ENCODE data around the gene ZSCAN30.
A peak's percentile ranks its signal among the peaks of the same experiment; 100 is the strongest.

ZSCAN30 gene

GRCh38 chr18:35236571-35237363, 53.3 kb downstream of the ZSCAN30 start:
- H3K27ac ChIP-seq (ENCODE audit: low read depth, low read length) = no peak overlapping the region
- no peak overlapping the region for H4K91ac ChIP-seq (ENCODE audit: low read depth, low read length)
- H3K9me3 ChIP-seq (ENCODE audit: insufficient read depth, low read depth, low read length) = no peaks in the 10 kb centered on the region
- H2BK12ac ChIP-seq (ENCODE audit: low read length) = no peak overlapping the region
- no peak overlapping the region for H4K12ac ChIP-seq (ENCODE audit: low read depth, low read length)
- no CpG with 5 or more reads among the region's 1 CpG for WGBS (ENCODE audit: extremely low coverage, insufficient coverage, insufficient read length)
- no peaks in the 10 kb centered on the region for H3K36me3 ChIP-seq (ENCODE audit: control insufficient read depth in 1 of 2, insufficient read depth in 2 of 2, low read length in 2 of 2)
- H3K4me1 ChIP-seq (ENCODE audit: control insufficient read depth in 1 of 2, insufficient read depth in 2 of 2, low read length in 2 of 2) = no peaks in the 10 kb centered on the region
- no peak overlapping the region for H2AFZ ChIP-seq (ENCODE audit: insufficient read depth, low read length, poor library complexity)
- H3K4ac ChIP-seq (ENCODE audit: low read depth, low read length) = no peak overlapping the region
- H3K27me3 ChIP-seq (ENCODE audit: insufficient read depth, low read length) = no peaks in the 10 kb centered on the region
- H3K79me2 ChIP-seq (ENCODE audit: control insufficient read depth, insufficient read depth, low read length, poor library complexity) = no peaks in the 10 kb centered on the region
- H3K4me3 ChIP-seq (ENCODE audit: low read depth, low read length) = no peak overlapping the region
- no peak overlapping the region for H3K23ac ChIP-seq (ENCODE audit: low read length)
- no peak overlapping the region for H3K9ac ChIP-seq (ENCODE audit: low read length)
- no peak overlapping the region for H4K8ac ChIP-seq (ENCODE audit: low read depth, low read length)
- H3K18ac ChIP-seq (ENCODE audit: low read length) = no peak overlapping the region
- H2BK5ac ChIP-seq (ENCODE audit: low read depth, low read length, poor library complexity) = no peak overlapping the region
- peaks cover 5% of the 10 kb centered on the region for H3K79me1 ChIP-seq (ENCODE audit: low read length)
- H2AK5ac ChIP-seq (ENCODE audit: low read length) = no peak overlapping the region
- H3K4me2 ChIP-seq (ENCODE audit: low read length) = no peak overlapping the region
- no peak overlapping the region for H3K14ac ChIP-seq (ENCODE audit: low read length)
- no peak for DNase-seq
- H2BK120ac ChIP-seq (ENCODE audit: insufficient read depth, low read length, poor library complexity) = no peak overlapping the region

GRCh38 chr18:35231052-35231451, 59.0 kb downstream of the ZSCAN30 start:
- Histone ChIP-seq H3K79me2 (ENCODE audit: control insufficient read depth, insufficient read depth, low read length, poor library complexity) (no peaks in the 10 kb centered on the region), H3K79me1 (ENCODE audit: low read length) (no peaks in the 10 kb centered on the region), H2AFZ (ENCODE audit: insufficient read depth, low read length, poor library complexity) (no peak overlapping the region), H4K12ac (ENCODE audit: low read depth, low read length) (no peak overlapping the region), H3K14ac (ENCODE audit: low read length) (no peak overlapping the region), H3K4me2 (ENCODE audit: low read length) (no peak overlapping the region), H3K36me3 (ENCODE audit: control insufficient read depth in 1 of 2, insufficient read depth in 2 of 2, low read length in 2 of 2) (no peaks in the 10 kb centered on the region), H2BK120ac (ENCODE audit: insufficient read depth, low read length, poor library complexity) (no peak overlapping the region), H4K8ac (ENCODE audit: low read depth, low read length) (no peak overlapping the region), H3K4me3 (ENCODE audit: low read depth, low read length) (no peak overlapping the region), H3K27ac (ENCODE audit: low read depth, low read length) (no peak overlapping the region), H3K23ac (ENCODE audit: low read length) (no peak overlapping the region), H3K9me3 (ENCODE audit: insufficient read depth, low read depth, low read length) (no peaks in the 10 kb centered on the region), H3K27me3 (ENCODE audit: insufficient read depth, low read length) (no peaks in the 10 kb centered on the region), H2BK12ac (ENCODE audit: low read length) (no peak overlapping the region), H3K18ac (ENCODE audit: low read length) (no peak overlapping the region), H3K4ac (ENCODE audit: low read depth, low read length) (no peak overlapping the region), H3K9ac (ENCODE audit: low read length) (no peak overlapping the region), H3K4me1 (ENCODE audit: control insufficient read depth in 1 of 2, insufficient read depth in 2 of 2, low read length in 2 of 2) (no peaks in the 10 kb centered on the region), H4K91ac (ENCODE audit: low read depth, low read length) (no peak overlapping the region), H2AK5ac (ENCODE audit: low read length) (no peak overlapping the region), H2BK5ac (ENCODE audit: low read depth, low read length, poor library complexity) (no peak overlapping the region)
- WGBS (ENCODE audit: extremely low coverage, insufficient coverage, insufficient read length) = no CpG with 5 or more reads among the region's 6 CpGs
- DNase-seq = peak; percentile 61 to 94

DNA sequence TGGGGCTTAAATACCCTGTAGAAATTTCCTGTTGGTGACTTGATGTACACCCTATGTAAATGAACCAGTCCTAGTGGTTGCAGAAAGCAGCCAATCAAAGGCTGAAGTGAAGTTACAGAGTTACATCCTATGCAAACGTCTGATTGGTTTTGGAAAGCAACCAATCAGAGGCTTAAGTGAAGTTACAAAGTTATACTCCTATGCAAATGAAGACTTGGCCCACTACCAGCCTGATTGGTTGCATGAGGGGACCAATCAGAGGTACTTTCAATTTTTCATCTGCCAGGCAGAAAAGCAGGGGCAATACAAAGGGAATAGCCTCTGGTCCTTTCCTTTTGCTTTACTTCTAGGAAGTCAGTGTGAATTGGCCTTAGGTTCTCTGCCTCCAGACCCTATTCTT, 62.8 kb downstream of the ZSCAN30 start:
- Histone ChIP-seq H2BK12ac (ENCODE audit: low read length) (no peak overlapping the region), H3K14ac (ENCODE audit: low read length) (no peak overlapping the region), H2BK5ac (ENCODE audit: low read depth, low read length, poor library complexity) (no peak overlapping the region), H3K36me3 (ENCODE audit: control insufficient read depth in 1 of 2, insufficient read depth in 2 of 2, low read length in 2 of 2) (no peaks in the 10 kb centered on the region), H2BK120ac (ENCODE audit: insufficient read depth, low read length, poor library complexity) (no peak overlapping the region), H3K27me3 (ENCODE audit: insufficient read depth, low read length) (no peaks in the 10 kb centered on the region), H3K4me2 (ENCODE audit: low read length) (no peak overlapping the region), H3K79me2 (ENCODE audit: control insufficient read depth, insufficient read depth, low read length, poor library complexity) (no peaks in the 10 kb centered on the region), H3K4ac (ENCODE audit: low read depth, low read length) (no peak overlapping the region), H2AK5ac (ENCODE audit: low read length) (no peak overlapping the region), H3K27ac (ENCODE audit: low read depth, low read length) (no peak overlapping the region), H3K18ac (ENCODE audit: low read length) (no peak overlapping the region), H3K9ac (ENCODE audit: low read length) (no peak overlapping the region), H4K12ac (ENCODE audit: low read depth, low read length) (no peak overlapping the region), H4K91ac (ENCODE audit: low read depth, low read length) (no peak overlapping the region), H3K9me3 (ENCODE audit: insufficient read depth, low read depth, low read length) (no peaks in the 10 kb centered on the region), H3K79me1 (ENCODE audit: low read length) (no peaks in the 10 kb centered on the region), H3K4me3 (ENCODE audit: low read depth, low read length) (no peak overlapping the region), H4K8ac (ENCODE audit: low read depth, low read length) (no peak overlapping the region), H3K23ac (ENCODE audit: low read length) (no peak overlapping the region), H3K4me1 (ENCODE audit: control insufficient read depth in 1 of 2, insufficient read depth in 2 of 2, low read length in 2 of 2) (no peaks in the 10 kb centered on the region), H2AFZ (ENCODE audit: insufficient read depth, low read length, poor library complexity) (no peak overlapping the region)
- no CpG with 5 or more reads among the region's 1 CpG for WGBS (ENCODE audit: extremely low coverage, insufficient coverage, insufficient read length)
- no peak for DNase-seq

- no peak overlapping the region for H3K4me2 ChIP-seq (ENCODE audit: low read length)
- no peak overlapping the region for H3K18ac ChIP-seq (ENCODE audit: low read length)
- no peaks in the 10 kb centered on the region for H3K9me3 ChIP-seq (ENCODE audit: insufficient read depth, low read depth, low read length)
- no peak overlapping the region for H4K12ac ChIP-seq (ENCODE audit: low read depth, low read length)
- H3K14ac ChIP-seq (ENCODE audit: low read length) = no peak overlapping the region
- WGBS (ENCODE audit: extremely low coverage, insufficient coverage, insufficient read length) = no CpG with 5 or more reads among the region's 3 CpGs
- H4K91ac ChIP-seq (ENCODE audit: low read depth, low read length) = no peak overlapping the region
- no peak overlapping the region for H2BK5ac ChIP-seq (ENCODE audit: low read depth, low read length, poor library complexity)
- no peaks in the 10 kb centered on the region for H3K79me2 ChIP-seq (ENCODE audit: control insufficient read depth, insufficient read depth, low read length, poor library complexity)
- H3K4me3 ChIP-seq (ENCODE audit: low read depth, low read length) = no peak overlapping the region
- no peak overlapping the region for H2AFZ ChIP-seq (ENCODE audit: insufficient read depth, low read length, poor library complexity)
- H3K27me3 ChIP-seq (ENCODE audit: insufficient read depth, low read length) = no peaks in the 10 kb centered on the region
- H3K79me1 ChIP-seq (ENCODE audit: low read length) = no peaks in the 10 kb centered on the region
- no peak overlapping the region for H2BK120ac ChIP-seq (ENCODE audit: insufficient read depth, low read length, poor library complexity)
- H3K9ac ChIP-seq (ENCODE audit: low read length) = no peak overlapping the region
- no peak for DNase-seq
- H2AK5ac ChIP-seq (ENCODE audit: low read length) = no peak overlapping the region
- no peak overlapping the region for H3K4ac ChIP-seq (ENCODE audit: low read depth, low read length)
- H4K8ac ChIP-seq (ENCODE audit: low read depth, low read length) = no peak overlapping the region
- no peak overlapping the region for H3K27ac ChIP-seq (ENCODE audit: low read depth, low read length)
- H2BK12ac ChIP-seq (ENCODE audit: low read length) = no peak overlapping the region
- no peaks in the 10 kb centered on the region for H3K4me1 ChIP-seq (ENCODE audit: control insufficient read depth in 1 of 2, insufficient read depth in 2 of 2, low read length in 2 of 2)
- no peaks in the 10 kb centered on the region for H3K36me3 ChIP-seq (ENCODE audit: control insufficient read depth in 1 of 2, insufficient read depth in 2 of 2, low read length in 2 of 2)
- no peak overlapping the region for H3K23ac ChIP-seq (ENCODE audit: low read length)
Observed at GRCh38 chr18:35223797-35224196, 66.2 kb downstream of the ZSCAN30 start.

Measured in trophoblast cell (in vitro differentiated cells and primary cell).